Peyer's patch (tissue), 4 donors: ENCODE measurements around the gene CLHC1.

Experiments used
- POLR2A ChIP-seq, 2 donors: fragments of 450-650 bp; IDR thresholded peaks; one replicate each; pipeline ENCODE4 v1.5.1; 2017; ENCODE audit warnings: antibody characterized with exemption in 2 of 2, mild to moderate bottlenecking in 2 of 2, moderate library complexity in 2 of 2
- TF ChIP-seq, protein P1 (sequence below), 6 experiments: fragments of 450-650 bp in 4 of 6; fragments of 200-600 bp in 2 of 6; sonication (generic) in 1 of 6; IDR thresholded peaks; one replicate each; pipeline ENCODE4 v1.5.1; 2017 to 2019; ENCODE audit warnings: antibody characterized with exemption in 6 of 6, mild to moderate bottlenecking in 3 of 6, moderate library complexity in 1 of 6

DNA sequence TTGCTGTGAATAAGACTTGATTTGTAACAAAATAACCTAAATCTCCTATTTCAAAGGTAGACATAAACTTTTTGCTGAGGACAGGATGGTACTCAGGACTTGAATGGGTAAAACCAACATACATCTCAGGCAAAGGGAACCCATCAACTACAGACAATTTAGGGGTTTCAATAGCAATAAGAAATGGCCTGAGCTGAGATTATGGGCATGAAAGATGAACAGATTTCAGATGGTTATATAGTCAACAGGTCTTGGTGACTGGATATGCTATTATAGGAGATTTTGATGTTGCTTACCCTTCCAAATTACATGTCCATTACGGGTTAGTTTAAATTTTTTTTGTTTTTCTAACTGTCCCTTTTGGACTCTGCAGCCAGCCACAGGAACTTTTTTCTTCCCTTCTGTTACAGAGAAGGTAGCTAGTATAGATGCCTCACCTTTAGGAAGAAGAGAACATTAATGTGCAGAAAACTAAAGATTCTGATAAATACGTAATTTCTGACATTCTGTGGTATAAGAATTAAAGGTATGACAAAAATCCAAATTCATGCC, 5.0 kb upstream of the CLHC1 start:
- TF ChIP-seq, protein P1, sequence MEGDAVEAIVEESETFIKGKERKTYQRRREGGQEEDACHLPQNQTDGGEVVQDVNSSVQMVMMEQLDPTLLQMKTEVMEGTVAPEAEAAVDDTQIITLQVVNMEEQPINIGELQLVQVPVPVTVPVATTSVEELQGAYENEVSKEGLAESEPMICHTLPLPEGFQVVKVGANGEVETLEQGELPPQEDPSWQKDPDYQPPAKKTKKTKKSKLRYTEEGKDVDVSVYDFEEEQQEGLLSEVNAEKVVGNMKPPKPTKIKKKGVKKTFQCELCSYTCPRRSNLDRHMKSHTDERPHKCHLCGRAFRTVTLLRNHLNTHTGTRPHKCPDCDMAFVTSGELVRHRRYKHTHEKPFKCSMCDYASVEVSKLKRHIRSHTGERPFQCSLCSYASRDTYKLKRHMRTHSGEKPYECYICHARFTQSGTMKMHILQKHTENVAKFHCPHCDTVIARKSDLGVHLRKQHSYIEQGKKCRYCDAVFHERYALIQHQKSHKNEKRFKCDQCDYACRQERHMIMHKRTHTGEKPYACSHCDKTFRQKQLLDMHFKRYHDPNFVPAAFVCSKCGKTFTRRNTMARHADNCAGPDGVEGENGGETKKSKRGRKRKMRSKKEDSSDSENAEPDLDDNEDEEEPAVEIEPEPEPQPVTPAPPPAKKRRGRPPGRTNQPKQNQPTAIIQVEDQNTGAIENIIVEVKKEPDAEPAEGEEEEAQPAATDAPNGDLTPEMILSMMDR (IDR thresholded peaks at IDR 0.05), result no peak
- TF ChIP-seq POLR2A (IDR thresholded peaks at IDR 0.05), result no peak
